Measurements from ENCODE around the gene TET3.

GRCh38 chr2:73937899-73938298 lies 46.8 kb upstream of the TET3 start:
- TF ChIP-seq, protein P1, sequence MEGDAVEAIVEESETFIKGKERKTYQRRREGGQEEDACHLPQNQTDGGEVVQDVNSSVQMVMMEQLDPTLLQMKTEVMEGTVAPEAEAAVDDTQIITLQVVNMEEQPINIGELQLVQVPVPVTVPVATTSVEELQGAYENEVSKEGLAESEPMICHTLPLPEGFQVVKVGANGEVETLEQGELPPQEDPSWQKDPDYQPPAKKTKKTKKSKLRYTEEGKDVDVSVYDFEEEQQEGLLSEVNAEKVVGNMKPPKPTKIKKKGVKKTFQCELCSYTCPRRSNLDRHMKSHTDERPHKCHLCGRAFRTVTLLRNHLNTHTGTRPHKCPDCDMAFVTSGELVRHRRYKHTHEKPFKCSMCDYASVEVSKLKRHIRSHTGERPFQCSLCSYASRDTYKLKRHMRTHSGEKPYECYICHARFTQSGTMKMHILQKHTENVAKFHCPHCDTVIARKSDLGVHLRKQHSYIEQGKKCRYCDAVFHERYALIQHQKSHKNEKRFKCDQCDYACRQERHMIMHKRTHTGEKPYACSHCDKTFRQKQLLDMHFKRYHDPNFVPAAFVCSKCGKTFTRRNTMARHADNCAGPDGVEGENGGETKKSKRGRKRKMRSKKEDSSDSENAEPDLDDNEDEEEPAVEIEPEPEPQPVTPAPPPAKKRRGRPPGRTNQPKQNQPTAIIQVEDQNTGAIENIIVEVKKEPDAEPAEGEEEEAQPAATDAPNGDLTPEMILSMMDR (IDR thresholded peaks at IDR 0.05), result no peak
- TF ChIP-seq EZH2phosphoT487 (IDR thresholded peaks at IDR 0.05), result no peak
- TF ChIP-seq EZH2 (IDR thresholded peaks at IDR 0.05), result no peak
